Progenitor cell of endocrine pancreas (in vitro differentiated cells): ENCODE data around the gene PARVB. TPM values are rescaled to one million over a fixed set of nuclear protein-coding genes. Genes with fewer than 3 reads are reported as not detected.

ENCODE experiments used
- DNase-seq: peaks from one replicate; pipeline ENCODE4 v3.0.0; 2021; ENCODE audit warnings: low spot score; ENCODE audit not compliant: unreplicated experiment
- H3K27ac Mint-ChIP-seq: 2 replicates; pipeline ENCODE4 v1.8.0; 2021; ENCODE audit warnings: mild to moderate bottlenecking, moderate library complexity, mixed read lengths
- H3K27me3 Mint-ChIP-seq: 2 replicates; pipeline ENCODE4 v1.8.0; 2021; ENCODE audit warnings: mixed read lengths
- H3K36me3 Mint-ChIP-seq: 2 replicates; pipeline ENCODE4 v1.8.0; 2022; ENCODE audit warnings: mixed read lengths; ENCODE audit not compliant: insufficient read depth
- H3K4me1 Mint-ChIP-seq: 2 replicates; pipeline ENCODE4 v1.8.0; 2021; ENCODE audit warnings: low read depth, mixed read lengths
- H3K4me3 Mint-ChIP-seq: 2 replicates; pipeline ENCODE4 v1.8.0; 2021; ENCODE audit warnings: low read depth, mild to moderate bottlenecking, moderate library complexity, mixed read lengths
- H3K9me3 Mint-ChIP-seq: 2 replicates; pipeline ENCODE4 v1.8.0; 2021; ENCODE audit warnings: low read depth, mixed read lengths
- total RNA-seq: library from RNA; stranded (reverse); gene quantifications from 2 replicates; pipeline ENCODE4 v1.2.1, GENCODE V29; 2021
- TF ChIP-seq, protein P1 (sequence below): fragments of 200-600 bp; sonication (generic); IDR thresholded peaks from one replicate; pipeline ENCODE4 v1.5.0; 2021; ENCODE audit warnings: antibody characterized with exemption, mild to moderate bottlenecking; ENCODE audit not compliant: unreplicated experiment

PARVB gene
- total RNA-seq, 1 donor from 2014 or later = 11.8 TPM

GRCh38 chr22:44218071-44218470, 194.0 kb downstream of the PARVB start:
- no peaks in the 10 kb centered on the region for H3K36me3 Mint-ChIP-seq
- DNase-seq = no peak

GRCh38 chr22:44219101-44219870, 195.2 kb downstream of the PARVB start:
- peaks cover 13% of the 10 kb centered on the region for H3K27me3 Mint-ChIP-seq
- DNase-seq = no peak
- H3K4me3 Mint-ChIP-seq = no peak overlapping the region
- H3K36me3 Mint-ChIP-seq = no peaks in the 10 kb centered on the region
- no peak overlapping the region for H3K27ac Mint-ChIP-seq
- H3K9me3 Mint-ChIP-seq = no peaks in the 10 kb centered on the region
- TF ChIP-seq, protein P1, sequence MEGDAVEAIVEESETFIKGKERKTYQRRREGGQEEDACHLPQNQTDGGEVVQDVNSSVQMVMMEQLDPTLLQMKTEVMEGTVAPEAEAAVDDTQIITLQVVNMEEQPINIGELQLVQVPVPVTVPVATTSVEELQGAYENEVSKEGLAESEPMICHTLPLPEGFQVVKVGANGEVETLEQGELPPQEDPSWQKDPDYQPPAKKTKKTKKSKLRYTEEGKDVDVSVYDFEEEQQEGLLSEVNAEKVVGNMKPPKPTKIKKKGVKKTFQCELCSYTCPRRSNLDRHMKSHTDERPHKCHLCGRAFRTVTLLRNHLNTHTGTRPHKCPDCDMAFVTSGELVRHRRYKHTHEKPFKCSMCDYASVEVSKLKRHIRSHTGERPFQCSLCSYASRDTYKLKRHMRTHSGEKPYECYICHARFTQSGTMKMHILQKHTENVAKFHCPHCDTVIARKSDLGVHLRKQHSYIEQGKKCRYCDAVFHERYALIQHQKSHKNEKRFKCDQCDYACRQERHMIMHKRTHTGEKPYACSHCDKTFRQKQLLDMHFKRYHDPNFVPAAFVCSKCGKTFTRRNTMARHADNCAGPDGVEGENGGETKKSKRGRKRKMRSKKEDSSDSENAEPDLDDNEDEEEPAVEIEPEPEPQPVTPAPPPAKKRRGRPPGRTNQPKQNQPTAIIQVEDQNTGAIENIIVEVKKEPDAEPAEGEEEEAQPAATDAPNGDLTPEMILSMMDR = no peak
- H3K4me1 Mint-ChIP-seq = no peaks in the 10 kb centered on the region

More at GRCh38 chr22:44218071-44218470, 194.0 kb downstream of the PARVB start:
- H3K27me3 Mint-ChIP-seq = peaks cover 3% of the 10 kb centered on the region
- H3K4me3 Mint-ChIP-seq = no peak overlapping the region
- H3K27ac Mint-ChIP-seq = no peak overlapping the region
- TF ChIP-seq, protein P1 = no peak
- H3K9me3 Mint-ChIP-seq = no peaks in the 10 kb centered on the region
- no peaks in the 10 kb centered on the region for H3K4me1 Mint-ChIP-seq

DNA sequence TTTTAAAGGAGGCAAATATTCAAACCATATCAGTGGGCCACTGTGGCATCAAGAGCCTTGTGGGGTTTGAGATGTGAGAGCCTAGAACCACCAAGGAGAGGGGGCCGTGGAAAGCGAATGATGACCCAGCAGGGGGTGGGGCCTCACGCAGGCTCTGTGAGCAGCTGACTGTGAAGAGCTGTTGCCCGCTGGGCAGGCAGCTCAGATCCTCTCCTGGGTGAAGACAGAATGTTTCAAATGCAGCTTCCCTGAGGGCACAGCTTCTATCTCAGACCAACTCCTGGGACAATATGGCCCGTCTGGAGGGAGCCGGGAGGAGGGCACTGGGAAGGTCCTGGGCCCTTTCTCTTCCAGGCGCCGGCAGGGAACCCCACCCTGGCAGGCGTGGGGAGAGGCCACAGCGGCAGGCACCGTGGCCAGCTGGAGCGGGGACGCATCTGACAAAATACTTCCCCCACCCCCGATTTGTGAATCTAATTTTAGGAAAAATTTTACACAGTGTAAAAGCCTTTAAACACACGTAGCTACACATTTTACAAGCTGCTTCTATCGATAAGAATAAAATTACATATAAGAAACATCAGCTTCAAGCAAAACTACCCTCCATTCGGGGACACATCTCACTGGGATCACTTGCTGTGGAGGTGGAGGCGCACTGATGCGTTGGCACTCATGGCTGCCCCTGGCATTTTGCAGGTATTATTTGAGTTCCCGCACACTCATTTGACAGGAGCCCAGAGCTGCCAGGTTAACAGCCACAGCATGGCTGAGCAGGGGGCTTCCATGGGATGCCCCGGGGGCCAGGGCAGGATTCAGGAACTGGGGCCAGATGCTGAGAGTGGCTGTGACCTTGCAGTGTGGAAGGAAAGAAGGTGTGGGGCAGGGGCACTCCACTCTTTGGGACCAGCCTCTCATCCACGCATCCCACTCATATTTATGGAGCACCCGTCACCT, 196.9 kb downstream of the PARVB start:
- Mint-ChIP-seq H3K9me3 (no peaks in the 10 kb centered on the region), H3K27ac (no peak overlapping the region), H3K4me3 (no peak overlapping the region), H3K4me1 (no peaks in the 10 kb centered on the region), H3K36me3 (no peaks in the 10 kb centered on the region), H3K27me3 (peaks cover 26% of the 10 kb centered on the region)
- DNase-seq = no peak
- TF ChIP-seq, protein P1 = no peak

DNA sequence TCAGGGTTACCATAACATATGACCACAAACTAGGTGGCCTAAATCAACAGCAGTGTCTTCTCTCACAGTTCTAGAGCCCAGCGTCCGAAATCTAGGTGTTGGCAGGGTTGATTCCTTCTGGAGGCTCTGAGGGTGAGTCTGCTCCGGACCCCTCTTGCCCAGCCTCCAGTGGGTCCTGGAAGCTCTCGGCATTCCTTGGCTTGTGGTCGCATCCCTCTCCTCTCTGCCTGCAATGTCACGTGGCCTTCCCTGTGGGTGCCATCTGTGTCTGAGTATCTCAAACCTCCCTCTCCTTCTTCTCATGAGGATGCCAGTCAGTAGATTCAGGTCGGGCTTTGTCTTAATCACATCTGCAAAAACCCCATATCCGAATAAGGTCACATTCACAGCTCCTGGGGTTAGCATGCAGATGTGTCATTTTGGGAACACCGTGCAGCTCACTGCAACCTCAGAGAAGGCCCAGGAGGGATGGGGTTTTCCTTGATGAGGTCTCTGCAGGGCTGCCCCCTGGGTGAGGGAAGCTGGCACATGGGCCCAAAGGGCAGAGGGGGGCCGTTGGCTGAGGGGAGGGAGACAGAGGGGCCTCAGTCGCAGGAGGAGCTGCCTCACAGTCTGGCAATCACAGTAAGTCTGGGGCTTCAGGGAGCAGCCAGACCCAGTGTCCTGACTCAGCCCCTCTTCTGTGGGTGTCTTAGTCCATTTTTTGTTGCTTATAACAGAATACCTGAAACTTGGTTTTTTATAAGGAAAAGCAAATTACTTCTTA, 197.8 kb downstream of the PARVB start:
- Mint-ChIP-seq H3K27me3 (peaks cover 30% of the 10 kb centered on the region), H3K36me3 (no peaks in the 10 kb centered on the region), H3K4me3 (no peak overlapping the region), H3K4me1 (no peaks in the 10 kb centered on the region), H3K27ac (no peak overlapping the region), H3K9me3 (peaks cover under 1% of the 10 kb centered on the region)
- TF ChIP-seq, protein P1 = no peak
- DNase-seq = no peak

Other genes with a start within 250 kb of the PARVB start
- 7.0 and 8.6 TPM in 2 replicates for gene EFCAB6, start 212.0 kb upstream of the PARVB start, total RNA-seq
- gene SULT4A1, start 161.8 kb upstream of the PARVB start, total RNA-seq = 6.6 and 7.0 TPM in 2 replicates
- not detected in 2 replicates for gene PNPLA5, start 132.3 kb upstream of the PARVB start, total RNA-seq
- gene PNPLA3, start 100.5 kb upstream of the PARVB start, total RNA-seq = 11.4 and 12.2 TPM in 2 replicates
- 50.9 and 53.7 TPM in 2 replicates for gene SAMM50, start 68.9 kb upstream of the PARVB start, total RNA-seq
- gene PARVG, start 156.6 kb downstream of the PARVB start, total RNA-seq = 0.22 TPM in 1 of 2 replicates, not detected in the other